NCI-H510A treated with DMSO at 0.1 percent for 48 hours (cell line): ENCODE results near the gene SLC22A7.

Experiments
- DNase-seq: peaks from one replicate; lab custom pipeline; 2025; lab: John Stamatoyannopoulos, UW

SLC22A7 gene

GRCh38 chr6:43265564-43265963 is 32.5 kb upstream of the SLC22A7 start:
- DNase-seq = no peak

- DNase-seq = no peak
Measured at GRCh38 chr6:43267619-43268354, 30.3 kb upstream of the SLC22A7 start.

- no peak for DNase-seq
Measured at GRCh38 chr6:43268355-43268700, 29.7 kb upstream of the SLC22A7 start.

- no peak for DNase-seq
Measured at GRCh38 chr6:43268782-43269272, 29.2 kb upstream of the SLC22A7 start.

GRCh38 chr6:43269273-43270007 is 28.6 kb upstream of the SLC22A7 start:
- DNase-seq = no peak

- DNase-seq = no peak
Measured at GRCh38 chr6:43271103-43271815, 26.8 kb upstream of the SLC22A7 start.

- DNase-seq = no peak
Measured at GRCh38 chr6:43271944-43272343, 26.1 kb upstream of the SLC22A7 start.

GRCh38 chr6:43273707-43274106 is 24.4 kb upstream of the SLC22A7 start:
- DNase-seq = no peak

GRCh38 chr6:43274127-43274915 is 23.7 kb upstream of the SLC22A7 start:
- no peak for DNase-seq

GRCh38 chr6:43274916-43275597 is 23.0 kb upstream of the SLC22A7 start:
- no peak for DNase-seq

GRCh38 chr6:43275801-43276576 is 22.1 kb upstream of the SLC22A7 start:
- no peak for DNase-seq

- no peak for DNase-seq
Measured at GRCh38 chr6:43276577-43277305, 21.3 kb upstream of the SLC22A7 start.

GRCh38 chr6:43277306-43277642 is 20.8 kb upstream of the SLC22A7 start:
- DNase-seq = no peak

GRCh38 chr6:43277643-43278523 is 20.2 kb upstream of the SLC22A7 start:
- DNase-seq = no peak

- no peak for DNase-seq
Measured at GRCh38 chr6:43278524-43279078, 19.5 kb upstream of the SLC22A7 start.

GRCh38 chr6:43280234-43280633 is 17.8 kb upstream of the SLC22A7 start:
- DNase-seq = no peak

- DNase-seq = no peak
Measured at GRCh38 chr6:43282060-43282459, 16.0 kb upstream of the SLC22A7 start.

- DNase-seq = no peak
Measured at GRCh38 chr6:43282636-43283513, 15.2 kb upstream of the SLC22A7 start.
